SK-N-SH treated with all-trans-retinoic acid at 6 μM for 48 hours (cell line): ENCODE data around the gene DCBLD2.

Source experiments
- ISL1 ChIP-seq: fragments of 250-450 bp; sonication (Bioruptor Pico); IDR thresholded peaks from 2 replicates; pipeline ENCODE4 v2.1.2; 2022; ENCODE audit warnings: mild to moderate bottlenecking, moderate library complexity
- OSR1 ChIP-seq: fragments of 250-450 bp; sonication (Bioruptor Pico); IDR thresholded peaks from 2 replicates; pipeline ENCODE4 v1.8.0; 2022; ENCODE audit warnings: moderate library complexity, mild to moderate bottlenecking, inconsistent platforms
- PATZ1 ChIP-seq: fragments of 250-450 bp; sonication (Bioruptor Pico); IDR thresholded peaks from 2 replicates; pipeline ENCODE4 v1.8.0; 2020; ENCODE audit warnings: mild to moderate bottlenecking, moderate library complexity, borderline replicate concordance
- RARB ChIP-seq: fragments of 250-450 bp; sonication (Bioruptor Pico); IDR thresholded peaks from 2 replicates; pipeline ENCODE4 v1.8.0; 2021; ENCODE audit warnings: mild to moderate bottlenecking, moderate library complexity
- TSHZ2 ChIP-seq: fragments of 250-450 bp; sonication (Bioruptor Pico); IDR thresholded peaks from 2 replicates; pipeline ENCODE4 v1.5.0; 2020; ENCODE audit warnings: mild to moderate bottlenecking, moderate library complexity
- ZFP3 ChIP-seq: fragments of 250-450 bp; sonication (Bioruptor Pico); IDR thresholded peaks from 2 replicates; pipeline ENCODE4 v1.5.0; 2020; ENCODE audit warnings: mild to moderate bottlenecking, moderate library complexity
- ZFP30 ChIP-seq: fragments of 450-650 bp; formaldehyde crosslinking; IDR thresholded peaks from 2 replicates; pipeline ENCODE4 v1.5.0; 2022; ENCODE audit warnings: mild to moderate bottlenecking, moderate library complexity
- ZNF565 ChIP-seq: fragments of 450-650 bp; formaldehyde crosslinking; conservative IDR thresholded peaks from 2 replicates; pipeline ENCODE4 v1.5.0; 2020; ENCODE audit warnings: low read depth, mild to moderate bottlenecking, moderate library complexity
- ZNF70 ChIP-seq: fragments of 450-650 bp; formaldehyde crosslinking; IDR thresholded peaks from 2 replicates; pipeline ENCODE4 v1.5.0; 2020; ENCODE audit warnings: mild to moderate bottlenecking, moderate library complexity

- TF ChIP-seq OSR1: no peak
- TF ChIP-seq ZFP3 (CRISPR knock-in tag): 0 out of 2 replicates have a peak, but pooled peaks have one; percentile 18
- TF ChIP-seq TSHZ2 (CRISPR knock-in tag): no peak
- TF ChIP-seq ZFP30 (CRISPR knock-in tag): no peak
- no peak for TF ChIP-seq RARB
- no peak for TF ChIP-seq ZNF70 (CRISPR knock-in tag)
- no peak for TF ChIP-seq ZNF565
- TF ChIP-seq ISL1 (CRISPR knock-in tag): no peak
- no peak for TF ChIP-seq PATZ1
These were observed at the start of gene DCBLD2 for GRCh38 chr3:98901392-98902350.
